Adipose tissue (tissue), 3 donors: ENCODE results near the gene AZU1. TPM values are rescaled to one million over a fixed set of nuclear protein-coding genes. Genes with fewer than 3 reads are reported as not detected.
"Not testable (repeated sequence)": the region's sequence is repeated elsewhere in the genome, so short reads cannot be mapped to it uniquely, and the experiment has no call there.

Experiments
- H3K27ac ChIP-seq: one replicate; pipeline ENCODE4 v1.5.1; 2013; ENCODE audit warnings: low read depth, low read length
- WGBS, 3 donors: extraction: QIAGEN DNeasy Blood & Tissue Kit; methylation state at CpG; one replicate each; pipeline ENCODE4 v1.1.7; 2013; 5-methylcytosine and 5-hydroxymethylcytosine counted together
- polyA plus RNA-seq, 3 donors: library from polyadenylated mRNA; stranded (reverse); fragments of 200-250 nt; gene quantifications; one replicate each; pipeline ENCODE4 v1.2.3, GENCODE V29; 2013
- donor health status: healthy with polysubstance abuse.
- donor health status: Bipolar disorder and iron deficiency.
- donor health status: healthy.

The AZU1 gene
- polyA plus RNA-seq, 3 donors: 0.03 to 3.3 (median 0.13) TPM

DNA sequence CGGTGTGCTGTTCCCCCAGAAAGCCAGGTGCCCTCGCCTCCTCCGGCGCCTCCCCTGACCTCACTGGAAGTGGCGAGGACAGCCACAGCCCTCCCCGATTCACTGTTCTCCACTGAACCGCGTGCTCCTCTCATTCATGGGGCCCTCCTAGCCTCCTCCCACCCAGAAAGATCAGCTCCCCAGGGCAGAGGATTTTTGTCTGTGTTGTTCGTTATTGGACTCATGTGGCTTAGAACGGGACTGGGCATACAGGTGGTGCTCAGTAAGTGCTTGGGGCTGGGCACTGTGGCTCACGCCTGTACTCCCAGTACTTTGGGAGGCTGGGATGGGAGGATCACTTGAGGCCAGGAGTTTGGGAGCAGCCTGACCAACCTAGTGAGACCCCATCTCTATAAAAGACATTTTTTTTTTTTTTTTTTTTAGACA is 16.9 kb downstream of the AZU1 start:
- WGBS, 3 donors: 13 to 40% (median 21%) methylated on average over 11 of the region's 11 CpGs
- H3K27ac ChIP-seq: no peak overlapping the region

DNA sequence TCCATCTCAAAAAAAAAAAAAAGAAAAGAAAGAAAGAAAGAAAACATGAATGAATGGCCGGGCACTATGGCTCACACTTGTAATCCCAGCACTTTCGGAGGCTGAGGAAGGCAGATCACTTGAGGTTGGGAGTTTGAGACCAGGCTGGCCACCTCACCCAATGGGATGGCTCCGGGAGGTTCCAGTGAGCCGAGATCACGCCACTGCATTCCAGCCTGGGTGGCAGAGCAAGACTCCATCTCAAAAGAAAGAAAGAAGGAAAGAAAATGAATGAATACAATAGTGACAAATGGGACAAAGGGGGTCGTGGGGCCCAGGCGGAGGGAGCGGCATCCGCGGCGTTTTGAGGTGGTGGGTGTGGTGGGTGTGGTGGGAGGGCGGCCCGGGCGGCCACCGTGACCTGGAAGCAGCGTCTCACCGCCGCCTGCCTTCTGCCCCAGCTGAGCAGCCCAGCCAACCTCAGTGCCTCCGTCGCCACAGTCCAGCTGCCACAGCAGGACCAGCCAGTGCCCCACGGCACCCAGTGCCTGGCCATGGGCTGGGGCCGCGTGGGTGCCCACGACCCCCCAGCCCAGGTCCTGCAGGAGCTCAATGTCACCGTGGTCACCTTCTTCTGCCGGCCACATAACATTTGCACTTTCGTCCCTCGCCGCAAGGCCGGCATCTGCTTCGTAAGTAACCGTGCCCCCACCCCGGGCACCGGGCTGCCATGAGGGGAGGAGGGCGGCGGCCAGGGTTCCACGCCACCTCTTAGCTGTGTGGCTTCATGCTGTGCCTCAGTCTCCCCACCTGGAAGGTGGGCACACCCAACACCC is 18.3 kb downstream of the AZU1 start:
- no peak overlapping the region for H3K27ac ChIP-seq
- 59 to 67% (median 62%) methylated on average over 25 to 37 of the region's 37 CpGs for WGBS, 3 donors

DNA sequence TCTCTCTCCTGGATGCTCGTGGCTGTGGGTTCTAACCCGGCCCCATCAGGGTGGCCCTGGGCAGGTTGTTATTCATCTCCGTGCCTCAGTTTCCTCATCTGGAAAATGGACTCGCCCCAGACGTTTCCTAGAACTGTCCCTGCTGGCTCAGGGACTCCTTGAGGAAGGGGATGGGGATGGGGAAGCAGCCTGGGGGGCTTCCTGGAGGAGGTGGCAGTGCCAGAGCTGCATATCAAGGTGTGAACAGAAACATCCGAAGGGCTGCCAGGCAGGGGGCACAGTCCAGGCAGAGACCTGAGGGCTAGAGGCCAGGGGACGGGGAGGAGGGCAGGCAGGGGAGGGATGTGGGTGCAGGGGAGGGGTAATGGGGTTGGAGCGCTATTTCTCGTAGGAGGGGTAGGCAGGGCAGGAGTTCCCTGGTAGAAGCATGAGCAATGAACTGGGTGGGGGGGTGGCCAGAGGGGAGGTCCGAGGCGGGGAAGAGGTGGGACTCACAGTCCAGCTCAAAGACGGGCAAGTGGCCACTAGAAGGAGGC is 20.8 kb downstream of the AZU1 start:
- H3K27ac ChIP-seq: peak overlapping the region; percentile 40
- WGBS, 3 donors: 25 to 38% (median 26%) methylated on average over 12 of the region's 12 CpGs

DNA sequence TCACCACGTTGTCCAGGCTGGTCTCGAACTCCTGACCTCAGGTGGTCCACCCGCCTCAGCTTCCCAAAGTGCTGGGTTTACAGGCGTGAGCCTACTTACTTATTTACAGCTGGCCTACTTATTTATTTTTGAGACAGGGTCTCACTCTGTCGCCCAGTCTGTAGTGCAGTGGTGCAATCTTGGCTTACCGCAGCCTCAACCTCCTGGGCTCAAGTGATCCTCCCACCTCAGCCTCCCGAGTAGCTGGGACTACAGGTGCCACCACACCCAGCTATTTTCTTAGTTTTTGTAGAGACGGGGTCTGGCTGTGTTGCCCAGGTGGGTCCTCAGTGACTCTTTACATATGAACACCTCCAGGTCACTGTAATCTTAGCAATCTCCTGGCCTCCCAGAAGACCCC is 21.6 kb downstream of the AZU1 start:
- not testable (repeated sequence) for H3K27ac ChIP-seq
- 70 to 86% (median 72%) methylated on average over 8 of the region's 8 CpGs for WGBS, 3 donors

DNA sequence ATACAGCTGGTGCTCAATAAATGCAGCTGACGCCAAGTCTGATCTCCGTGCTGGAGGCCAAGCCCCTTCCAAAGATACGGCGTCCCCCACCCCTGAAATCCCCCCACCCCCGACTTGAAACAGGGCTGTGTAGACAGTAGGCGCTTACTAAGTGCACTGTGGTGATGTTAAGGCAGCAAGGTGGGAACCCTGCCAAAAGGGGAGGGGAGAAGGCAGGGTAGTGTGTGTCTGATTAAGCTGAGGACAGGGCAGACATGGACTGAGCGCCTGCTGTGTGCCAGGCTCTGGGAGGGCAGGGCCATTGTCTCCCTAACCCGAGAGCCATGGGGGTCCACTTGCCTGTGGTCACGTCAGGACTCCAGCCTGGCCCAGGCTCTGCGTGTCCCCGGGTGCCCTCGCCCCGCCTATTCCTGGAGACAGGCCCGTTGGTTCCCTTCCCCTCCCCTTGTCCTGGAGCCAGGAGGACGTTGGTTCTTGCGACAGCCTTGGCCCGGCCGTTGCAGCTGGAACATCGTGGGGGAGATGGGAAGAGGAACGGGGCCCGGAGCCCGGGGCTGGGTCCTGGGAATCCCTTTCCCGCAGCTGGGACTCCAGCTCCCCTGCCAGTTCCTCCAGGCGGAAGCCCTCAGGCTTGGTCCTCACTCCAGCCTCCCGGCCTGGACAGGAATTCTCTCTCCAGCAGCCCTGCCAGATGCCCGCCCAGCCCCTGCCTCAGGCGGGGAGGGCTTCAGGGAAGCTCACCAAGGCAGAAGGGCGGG is 22.8 kb downstream of the AZU1 start:
- WGBS, 3 donors: 14 to 19% (median 18%) methylated on average over 27 to 28 of the region's 28 CpGs
- peak overlapping the region; percentile 65 for H3K27ac ChIP-seq

DNA sequence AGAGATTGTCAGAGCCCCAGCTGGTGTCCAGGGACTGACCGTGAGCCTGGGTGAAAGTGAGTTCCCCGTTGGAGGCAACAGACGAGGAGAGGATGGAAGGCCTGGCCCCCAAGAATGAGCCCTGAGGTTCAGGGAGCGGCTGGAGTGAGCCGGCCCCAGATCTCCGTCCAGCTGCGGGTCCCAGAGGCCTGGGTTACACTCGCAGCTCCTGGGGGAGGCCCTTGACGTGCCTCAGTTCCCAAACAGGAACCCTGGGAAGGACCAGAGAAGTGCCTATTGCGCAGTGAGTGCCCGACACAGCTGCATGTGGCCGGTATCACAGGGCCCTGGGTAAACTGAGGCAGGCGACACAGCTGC is 23.3 kb downstream of the AZU1 start:
- 24 to 43% (median 25%) methylated on average over 12 to 13 of the region's 13 CpGs for WGBS, 3 donors

DNA sequence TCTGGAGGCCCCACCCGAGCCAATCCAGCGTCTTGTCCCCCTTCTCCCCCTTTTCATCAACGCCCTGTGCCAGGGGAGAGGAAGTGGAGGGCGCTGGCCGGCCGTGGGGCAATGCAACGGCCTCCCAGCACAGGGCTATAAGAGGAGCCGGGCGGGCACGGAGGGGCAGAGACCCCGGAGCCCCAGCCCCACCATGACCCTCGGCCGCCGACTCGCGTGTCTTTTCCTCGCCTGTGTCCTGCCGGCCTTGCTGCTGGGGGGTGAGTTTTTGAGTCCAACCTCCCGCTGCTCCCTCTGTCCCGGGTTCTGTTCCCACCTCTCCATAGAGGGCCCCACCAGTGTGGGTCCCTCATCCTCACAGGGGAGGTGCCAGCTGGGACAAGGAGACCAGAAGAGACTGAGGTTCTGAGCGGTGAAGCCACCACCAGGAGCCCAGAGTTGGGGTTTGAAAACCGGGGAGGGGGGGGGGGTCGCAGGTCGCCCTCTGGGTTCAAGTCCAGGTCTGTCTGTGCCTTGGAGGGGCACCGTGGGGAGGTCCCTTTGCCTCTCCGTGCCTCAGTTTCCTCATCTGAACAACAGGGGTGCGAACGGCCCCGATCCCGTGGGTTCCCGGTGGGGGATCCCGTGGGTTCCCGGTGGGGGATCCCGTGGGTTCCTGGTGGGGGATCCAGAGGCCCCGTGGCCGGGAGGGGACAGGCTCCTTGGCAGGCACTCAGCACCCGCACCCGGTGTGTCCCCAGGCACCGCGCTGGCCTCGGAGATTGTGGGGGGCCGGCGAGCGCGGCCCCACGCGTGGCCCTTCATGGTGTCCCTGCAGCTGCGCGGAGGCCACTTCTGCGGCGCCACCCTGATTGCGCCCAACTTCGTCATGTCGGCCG is 24.7 kb downstream of the AZU1 start, which contains the start of gene ELANE:
ELANE (plus strand) TSS at position 168 of the 878 bp plus-strand sequence; CDS start at position 194, 26 bp downstream.
- WGBS, 3 donors: 45 to 63% (median 54%) methylated on average over 51 to 55 of the region's 55 CpGs
- H3K27ac ChIP-seq: no peak within 1 kb of the TSS

More for the DNA sequence above, 23.3 kb downstream of the AZU1 start:
- H3K27ac ChIP-seq: no peak overlapping the region

DNA sequence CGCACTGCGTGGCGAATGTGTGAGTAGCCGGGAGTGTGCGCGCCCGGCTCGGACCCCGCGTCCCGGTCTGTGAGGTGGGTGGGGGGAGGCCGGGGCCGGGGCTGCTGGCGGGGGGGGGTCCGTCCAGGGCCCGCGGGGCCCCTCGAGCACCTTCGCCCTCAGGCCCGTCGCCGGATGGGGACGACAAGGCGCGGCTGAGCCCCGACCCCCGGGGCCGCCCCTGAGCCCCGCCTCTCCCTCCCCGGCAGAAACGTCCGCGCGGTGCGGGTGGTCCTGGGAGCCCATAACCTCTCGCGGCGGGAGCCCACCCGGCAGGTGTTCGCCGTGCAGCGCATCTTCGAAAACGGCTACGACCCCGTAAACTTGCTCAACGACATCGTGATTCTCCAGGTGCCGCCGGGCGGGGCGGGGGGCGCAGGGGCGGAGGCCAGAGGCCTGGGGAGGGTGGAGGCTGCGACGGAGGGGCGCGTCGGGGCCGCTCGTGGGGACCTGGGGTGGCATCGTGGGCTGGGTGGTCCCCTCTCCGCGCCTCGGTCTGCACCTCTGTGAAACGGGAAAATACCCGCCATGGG is 25.5 kb downstream of the AZU1 start:
- H3K27ac ChIP-seq: no peak overlapping the region
- 23 to 29% (median 23%) methylated on average over 51 to 67 of the region's 67 CpGs for WGBS, 3 donors

DNA sequence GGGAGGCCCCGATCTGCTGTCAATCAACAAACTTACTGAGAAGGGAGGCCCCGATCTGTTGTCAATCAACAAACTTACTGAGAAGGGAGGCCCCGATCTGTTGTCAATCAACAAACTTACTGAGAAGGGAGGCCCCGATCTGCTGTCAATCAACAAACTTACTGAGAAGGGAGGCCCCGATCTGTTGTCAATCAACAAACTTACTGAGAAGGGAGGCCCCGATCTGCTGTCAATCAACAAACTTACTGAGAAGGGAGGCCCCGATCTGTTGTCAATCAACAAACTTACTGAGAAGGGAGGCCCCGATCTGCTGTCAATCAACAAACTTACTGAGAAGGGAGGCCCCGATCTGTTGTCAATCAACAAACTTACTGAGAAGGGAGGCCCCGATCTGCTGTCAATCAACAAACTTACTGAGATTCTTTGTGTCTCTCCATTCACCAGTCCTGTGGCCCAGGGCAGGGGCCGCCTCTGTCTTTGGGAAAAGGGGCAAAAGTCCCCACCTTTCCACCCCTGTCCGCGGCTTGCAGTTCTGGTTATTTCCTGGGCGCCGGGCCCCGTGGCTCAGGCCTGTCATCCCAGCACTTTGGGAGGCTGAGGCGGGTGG is 26.1 kb downstream of the AZU1 start:
- H3K27ac ChIP-seq: not testable (repeated sequence)
- 63 to 69% (median 67%) methylated on average over 10 to 11 of the region's 17 CpGs for WGBS, 3 donors

DNA sequence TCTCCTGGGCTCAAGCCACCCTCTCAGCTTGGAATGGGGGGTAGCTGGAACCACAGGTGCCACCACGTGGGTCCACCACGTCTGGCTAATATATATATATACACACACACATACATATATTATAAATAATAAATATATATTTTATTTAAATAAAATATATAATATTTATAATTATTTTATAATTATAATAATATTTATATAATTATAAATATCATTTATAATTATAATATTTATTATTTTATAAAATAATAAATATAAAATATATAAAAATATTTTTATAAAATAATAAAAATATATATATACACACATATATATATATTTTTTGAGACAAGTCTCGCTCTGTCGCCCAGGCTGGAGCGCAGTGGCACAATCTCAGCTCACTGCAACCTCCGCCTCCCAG is 26.9 kb downstream of the AZU1 start:
- no peak overlapping the region for H3K27ac ChIP-seq

DNA sequence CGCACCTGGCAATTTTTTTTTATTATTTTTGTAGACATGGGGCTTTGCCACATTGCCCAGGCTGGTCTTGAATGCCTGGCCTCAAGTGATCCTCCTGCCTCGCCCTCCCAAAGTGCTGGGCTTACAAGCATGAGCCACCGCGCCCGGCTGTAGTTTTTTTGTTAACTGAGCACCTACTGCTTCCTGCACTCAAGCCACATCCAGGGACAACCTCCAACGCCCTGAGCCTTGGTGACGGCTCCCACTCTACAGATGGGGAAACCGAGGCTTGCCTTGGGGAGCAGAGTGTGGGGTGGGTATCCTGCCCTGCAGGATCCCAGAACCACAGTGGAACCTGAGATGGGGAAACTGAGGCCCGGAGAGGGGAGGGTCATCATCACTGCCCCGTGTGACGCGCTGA is 27.5 kb downstream of the AZU1 start:
- WGBS, 3 donors: 79 to 85% (median 84%) methylated on average over 12 of the region's 12 CpGs
- H3K27ac ChIP-seq: no peak overlapping the region

More for the DNA sequence above, 26.9 kb downstream of the AZU1 start:
- 71 to 82% (median 75%) methylated on average over 6 of the region's 6 CpGs for WGBS, 3 donors

DNA sequence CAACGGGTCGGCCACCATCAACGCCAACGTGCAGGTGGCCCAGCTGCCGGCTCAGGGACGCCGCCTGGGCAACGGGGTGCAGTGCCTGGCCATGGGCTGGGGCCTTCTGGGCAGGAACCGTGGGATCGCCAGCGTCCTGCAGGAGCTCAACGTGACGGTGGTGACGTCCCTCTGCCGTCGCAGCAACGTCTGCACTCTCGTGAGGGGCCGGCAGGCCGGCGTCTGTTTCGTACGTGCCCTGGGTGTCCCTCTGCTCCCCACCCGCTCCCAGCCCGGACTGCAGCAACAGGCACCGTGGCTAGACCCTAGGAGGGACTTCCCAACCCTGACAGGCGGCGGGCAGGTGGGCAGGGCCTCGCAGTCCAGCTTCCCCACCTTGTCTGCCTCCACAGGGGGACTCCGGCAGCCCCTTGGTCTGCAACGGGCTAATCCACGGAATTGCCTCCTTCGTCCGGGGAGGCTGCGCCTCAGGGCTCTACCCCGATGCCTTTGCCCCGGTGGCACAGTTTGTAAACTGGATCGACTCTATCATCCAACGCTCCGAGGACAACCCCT is 28.0 kb downstream of the AZU1 start:
- WGBS, 3 donors: 69% methylated on average over 36 to 40 of the region's 40 CpGs
- H3K27ac ChIP-seq: no peak overlapping the region

DNA sequence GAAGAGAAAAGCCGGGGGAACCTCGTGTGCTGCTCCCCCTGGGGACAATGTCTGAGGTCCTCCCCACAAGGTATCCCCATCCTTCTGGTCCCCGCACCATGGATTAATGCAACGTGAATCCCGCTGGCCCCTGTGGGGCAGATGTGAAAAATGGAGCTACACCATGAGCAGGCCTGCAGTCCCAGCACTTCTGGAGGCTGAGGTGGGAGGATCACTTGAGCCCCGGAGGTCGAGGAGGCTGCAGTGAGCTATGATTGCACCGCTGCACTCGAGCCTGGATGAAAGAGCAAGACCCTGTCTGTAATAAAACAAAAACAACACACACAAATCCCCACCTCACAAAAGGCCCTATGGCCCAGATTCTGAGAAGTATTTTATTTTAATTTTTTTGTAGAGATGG is 30.6 kb downstream of the AZU1 start:
- no peak overlapping the region for H3K27ac ChIP-seq
- WGBS, 3 donors: 75 to 79% (median 78%) methylated on average over 9 of the region's 9 CpGs

DNA sequence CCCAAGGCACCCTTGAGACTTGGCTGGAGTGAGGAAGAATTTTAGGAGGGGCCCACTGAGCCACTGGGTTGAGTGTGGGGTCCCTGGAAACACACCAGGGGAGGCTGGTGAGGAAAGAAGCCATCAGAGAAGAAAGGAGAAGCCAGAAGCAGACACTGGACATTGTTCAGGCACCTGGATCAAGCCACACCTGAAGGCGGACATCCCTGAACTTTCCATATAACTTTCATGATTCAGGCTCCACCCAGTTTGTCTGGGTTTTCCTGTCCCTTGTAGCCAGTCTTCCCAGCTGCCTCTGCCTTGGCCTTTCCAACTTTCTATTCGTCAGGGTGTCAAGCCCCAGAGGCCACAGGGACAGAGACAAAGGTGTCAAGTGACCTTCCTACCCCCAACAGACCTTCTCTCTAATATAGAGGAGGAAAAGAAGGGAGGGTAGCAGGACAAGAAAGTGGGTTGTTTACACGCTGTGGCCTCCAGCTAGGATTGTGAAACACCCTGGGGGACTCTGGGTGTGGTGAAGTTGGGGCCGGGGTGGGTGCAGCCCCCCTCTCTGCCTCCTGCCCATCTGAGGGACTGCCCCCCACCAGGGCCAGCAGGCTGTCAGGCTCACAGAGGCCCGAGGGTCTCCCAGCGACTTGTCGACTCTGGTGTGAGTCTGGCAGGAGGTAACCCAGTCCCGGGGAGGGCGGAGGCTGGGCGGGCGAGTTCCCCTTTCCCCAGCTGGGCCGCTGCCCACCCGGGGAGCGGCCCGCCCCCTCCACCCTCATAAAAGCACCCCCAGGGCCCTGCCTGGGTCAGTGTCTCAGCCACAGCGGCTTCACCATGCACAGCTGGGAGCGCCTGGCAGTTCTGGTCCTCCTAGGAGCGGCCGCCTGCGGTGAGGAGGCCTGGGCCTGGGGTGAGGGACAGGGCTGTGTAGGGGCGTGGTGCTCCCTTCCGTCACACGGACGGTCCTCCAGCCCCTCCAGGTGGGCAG is 31.5 kb downstream of the AZU1 start, which contains the start of gene CFD:
CFD (plus strand) TSS at position 797 of the 976 bp plus-strand sequence; CDS start at position 823, 26 bp downstream.
- no peak within 1 kb of the TSS for H3K27ac ChIP-seq
- 16 to 52% (median 21%) methylated on average over 21 to 24 of the region's 24 CpGs for WGBS, 3 donors

DNA sequence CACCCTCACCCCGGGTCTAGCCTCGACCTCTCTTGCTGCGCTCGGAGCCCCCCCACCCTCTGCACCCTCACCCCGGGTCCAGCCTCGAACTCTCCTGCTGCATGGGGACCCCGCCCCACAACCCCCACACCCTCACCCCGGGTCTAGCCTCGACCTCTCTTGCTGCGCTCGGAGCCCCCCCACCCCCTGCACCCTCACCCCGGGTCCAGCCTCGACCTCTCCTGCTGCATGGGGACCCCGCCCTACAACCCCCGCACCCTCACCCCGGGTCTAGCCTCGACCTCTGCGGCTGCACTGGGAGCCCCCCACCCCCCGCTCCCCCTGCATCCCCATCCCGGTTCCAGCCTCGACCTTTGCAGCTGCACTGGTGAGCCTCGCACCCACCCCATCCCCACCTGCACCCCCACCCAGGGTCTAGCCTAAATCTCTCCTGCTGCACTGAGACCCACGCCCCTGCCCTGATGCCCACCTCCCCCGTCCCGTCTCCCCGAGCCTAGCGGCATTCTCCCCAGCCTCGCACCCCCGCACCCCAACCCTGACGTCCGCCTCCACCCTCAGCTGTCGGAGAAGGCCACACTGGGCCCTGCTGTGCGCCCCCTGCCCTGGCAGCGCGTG is 33.6 kb downstream of the AZU1 start:
- 56 to 60% (median 59%) methylated on average over 27 to 31 of the region's 35 CpGs for WGBS, 3 donors
- H3K27ac ChIP-seq: no peak overlapping the region
